Upper lobe of left lung (tissue), 6 donors: ENCODE data around the gene SSBP3. TPM values are rescaled to one million over a fixed set of nuclear protein-coding genes. Genes with fewer than 3 reads are reported as not detected.

Experiments used
- ATAC-seq, 2 donors: fragments of 200-7000 bp; cut with Tn5 transposase; one replicate each; pipeline ENCODE4 v1.9.1; 2022; ENCODE audit warnings: mild to moderate bottlenecking in 2 of 2, moderate library complexity in 2 of 2; ENCODE audit not compliant: low FRiP score in 2 of 2
- DNase-seq, 2 donors: peaks; one replicate each; pipeline ENCODE4 v3.0.0-alpha.2; 2019 to 2020
- H3K27ac ChIP-seq, 4 donors: fragments of 200-600 bp; sonication (generic); one replicate each; pipeline ENCODE4 v1.5.1; 2016 to 2019
- H3K27me3 ChIP-seq, 4 donors: fragments of 200-600 bp; sonication (generic); one replicate each; pipeline ENCODE4 v1.5.1; 2017 to 2019
- H3K36me3 ChIP-seq, 4 donors: fragments of 200-600 bp; sonication (generic); one replicate each; pipeline ENCODE4 v1.5.1; 2016 to 2019
- H3K4me1 ChIP-seq, 4 donors: fragments of 200-600 bp; sonication (generic); one replicate each; pipeline ENCODE4 v1.5.1; 2018 to 2019
- H3K4me3 ChIP-seq, 4 donors: fragments of 200-600 bp; sonication (generic); one replicate each; pipeline ENCODE4 v1.5.1; 2017 to 2019; ENCODE audit warnings: mild to moderate bottlenecking in 2 of 4, moderate library complexity in 1 of 4
- H3K9me3 ChIP-seq, 4 donors: fragments of 200-600 bp; sonication (generic); one replicate each; pipeline ENCODE4 v1.5.1; 2018 to 2019
- CTCF ChIP-seq, 6 experiments: fragments of 450-650 bp in 4 of 6; fragments of 200-600 bp in 2 of 6; sonication (generic) in 2 of 6; IDR thresholded peaks; one replicate each; pipeline ENCODE4 v1.5.1; 2016 to 2019; ENCODE audit warnings: antibody characterized with exemption in 6 of 6
- EP300 ChIP-seq, 4 donors: sonication (generic); formaldehyde crosslinking; IDR thresholded peaks; one replicate each; pipeline ENCODE4 v1.5.1; 2017; ENCODE audit warnings: antibody characterized with exemption in 4 of 4, control low read depth in 2 of 4
- POLR2A ChIP-seq, 4 donors: fragments of 450-650 bp; IDR thresholded peaks; one replicate each; pipeline ENCODE4 v1.5.1; 2016 to 2017; ENCODE audit warnings: antibody characterized with exemption in 4 of 4, mild to moderate bottlenecking in 2 of 4
- POLR2AphosphoS5 ChIP-seq, 2 donors: sonication (generic); formaldehyde crosslinking; IDR thresholded peaks; one replicate each; pipeline ENCODE4 v1.5.1; 2017; ENCODE audit warnings: antibody characterized with exemption in 2 of 2
- WGBS, 2 donors: methylation state at CpG; one replicate each; pipeline ENCODE4 v1.1.5; 2017 to 2018; 5-methylcytosine and 5-hydroxymethylcytosine counted together
- total RNA-seq, 6 donors: library from RNA; depleted of rRNA in 4 of 6; stranded (reverse); fragments of >200 nt in 4 of 6; gene quantifications; one replicate each; pipeline versions ENCODE4 v1.1.0 to v1.2.1, GENCODE V29; 2016 to 2021
- donor health status: DM: no; HTN: no; CAD: no; lungs with moderate emphysema.
- donor health status: DM: no; HTN: yes; CAD: no; lungs with severe emphysema.

SSBP3 gene
- total RNA-seq, 6 donors from 2014 or later = 17.8 to 35.6 (median 26.4) TPM

- H3K4me1 ChIP-seq = peaks cover 19 to 32% (median 23%) of the 10 kb centered on the region in 4 donors
- no peaks in the 10 kb centered on the region for H3K9me3 ChIP-seq
- no peaks in the 10 kb centered on the region for H3K27me3 ChIP-seq
- no peak overlapping the region for H3K4me3 ChIP-seq
- WGBS, 2 donors = 89 to 90% methylated on average over 3 to 7 of the region's 7 CpGs
- H3K27ac ChIP-seq = peak overlapping the region in 2 of 4 donors; percentile 33 to 53
- TF ChIP-seq POLR2A (IDR thresholded peaks at IDR 0.05) = no peak
- no peak for TF ChIP-seq EP300 (IDR thresholded peaks at IDR 0.05)
- no peak for TF ChIP-seq POLR2AphosphoS5 (IDR thresholded peaks at IDR 0.05)
- no peak for TF ChIP-seq CTCF (IDR thresholded peaks at IDR 0.05)
- ATAC-seq (no peak), DNase-seq (no peak)
- no peaks in the 10 kb centered on the region for H3K36me3 ChIP-seq
These were observed 135.7 kb downstream of the SSBP3 start for GRCh38 chr1:54270543-54270942.

GRCh38 chr1:54268762-54269297, 137.4 kb downstream of the SSBP3 start:
- no peak for TF ChIP-seq POLR2A (IDR thresholded peaks at IDR 0.05)
- WGBS, 2 donors = 68% methylated on average over 9 of the region's 9 CpGs
- no peaks in the 10 kb centered on the region for H3K27me3 ChIP-seq
- H3K36me3 ChIP-seq = no peaks in the 10 kb centered on the region
- DNase-seq (no peak), ATAC-seq (peak in 1 of 2 donors; percentile 20)
- H3K4me1 ChIP-seq = peaks cover 3 to 14% (median 7%) of the 10 kb centered on the region in 4 donors
- no peak overlapping the region for H3K4me3 ChIP-seq
- H3K9me3 ChIP-seq = no peaks in the 10 kb centered on the region
- no peak overlapping the region for H3K27ac ChIP-seq

- Histone ChIP-seq H3K27me3 (no peaks in the 10 kb centered on the region), H3K4me1 (peaks cover under 1 to 14% (median 7%) of the 10 kb centered on the region in 4 donors), H3K27ac (no peak overlapping the region), H3K9me3 (no peaks in the 10 kb centered on the region), H3K36me3 (no peaks in the 10 kb centered on the region), H3K4me3 (no peak overlapping the region)
- ATAC-seq = no peak
- WGBS, 2 donors = 87 to 91% methylated on average over 15 to 17 of the region's 17 CpGs
- TF ChIP-seq POLR2AphosphoS5 (IDR thresholded peaks at IDR 0.05) = no peak
- no peak for TF ChIP-seq EP300 (IDR thresholded peaks at IDR 0.05)
- TF ChIP-seq POLR2A (IDR thresholded peaks at IDR 0.05) = no peak
- TF ChIP-seq CTCF (IDR thresholded peaks at IDR 0.05) = no peak
- no peak for DNase-seq
These were observed 138.1 kb downstream of the SSBP3 start for GRCh38 chr1:54267815-54268761.

- Histone ChIP-seq H3K4me3 (no peak overlapping the region), H3K27ac (no peak overlapping the region), H3K27me3 (no peaks in the 10 kb centered on the region), H3K4me1 (peaks cover 4 to 19% (median 11%) of the 10 kb centered on the region in 4 donors), H3K36me3 (no peaks in the 10 kb centered on the region), H3K9me3 (no peaks in the 10 kb centered on the region)
- WGBS, 2 donors = 70 to 71% methylated on average over 5 of the region's 5 CpGs
- ATAC-seq = no peak
- no peak for TF ChIP-seq EP300 (IDR thresholded peaks at IDR 0.05)
- no peak for TF ChIP-seq CTCF (IDR thresholded peaks at IDR 0.05)
- TF ChIP-seq POLR2AphosphoS5 (IDR thresholded peaks at IDR 0.05) = no peak
- no peak for TF ChIP-seq POLR2A (IDR thresholded peaks at IDR 0.05)
- no peak for DNase-seq
These were observed 139.3 kb downstream of the SSBP3 start for GRCh38 chr1:54266908-54267307.

- no peak for ATAC-seq
- peaks cover 4 to 19% (median 10%) of the 10 kb centered on the region in 4 donors for H3K4me1 ChIP-seq
These were observed 140.0 kb downstream of the SSBP3 start for GRCh38 chr1:54266195-54266594.

More at GRCh38 chr1:54266195-54266594, 140.0 kb downstream of the SSBP3 start:
- Histone ChIP-seq H3K9me3 (no peaks in the 10 kb centered on the region), H3K27me3 (no peaks in the 10 kb centered on the region), H3K36me3 (no peaks in the 10 kb centered on the region), H3K4me3 (no peak overlapping the region), H3K27ac (no peak overlapping the region)
- DNase-seq = no peak
- no peak for TF ChIP-seq POLR2A (IDR thresholded peaks at IDR 0.05)
- no peak for TF ChIP-seq EP300 (IDR thresholded peaks at IDR 0.05)
- TF ChIP-seq CTCF (IDR thresholded peaks at IDR 0.05) = no peak
- TF ChIP-seq POLR2AphosphoS5 (IDR thresholded peaks at IDR 0.05) = no peak
- WGBS, 2 donors = 93 to 97% methylated on average over 2 of the region's 2 CpGs
